ENCODE measurements around the gene PIK3R3. TPM values are rescaled to one million over a fixed set of nuclear protein-coding genes. Genes with fewer than 3 reads are reported as not detected.
"Not testable (repeated sequence)": the region's sequence is repeated elsewhere in the genome, so short reads cannot be mapped to it uniquely, and the experiment has no call there.

The PIK3R3 gene
- total and polyA plus RNA-seq, 4 experiments from 2014 or later = 0.23 to 0.32 (median 0.25) TPM; not detected in 1

- Histone ChIP-seq H3K27me3 (ENCODE audit: insufficient read depth, low read length) (no peaks in the 10 kb centered on the region), H3K36me3 (ENCODE audit: insufficient read depth, low read length) (no peaks in the 10 kb centered on the region), H3K27ac (ENCODE audit: low read depth, low read length) (no peak overlapping the region), H3K4me3 (ENCODE audit: low read length in 2 of 2) (no peak overlapping the region), H3K4me1 (ENCODE audit: insufficient read depth, low read length) (no peaks in the 10 kb centered on the region), H3K9me3 (ENCODE audit: control insufficient read depth in 1 of 2, low read length in 2 of 2) (no peaks in the 10 kb centered on the region)
- intact Hi-C loops (cut with micrococcal nuclease) = no loop called here
- peaks cover 0 to 12% (median 8%) of the 10 kb centered on the region in 8 donors for H3K9me3 Mint-ChIP-seq
- CTCF ChIA-PET (ENCODE audit: partially characterized antibody) = no interaction called here
- H3K4me1 Mint-ChIP-seq = peaks cover 0 to 3% (median under 1%) of the 10 kb centered on the region in 4 donors
- peaks cover 2 to 8% of the 10 kb centered on the region in 2 donors for H3K27me3 Mint-ChIP-seq
- H3K4me3 Mint-ChIP-seq = no peak overlapping the region
- no peaks in the 10 kb centered on the region for H3K36me3 Mint-ChIP-seq
- DNase-seq = no peak
- POLR2A ChIA-PET (ENCODE audit: partially characterized antibody) = no interaction called here
- H3K27ac Mint-ChIP-seq = peak overlapping the region in 1 of 7 donors; percentile 35
These were observed 34.3 kb downstream of the PIK3R3 start for GRCh38 chr1:46098027-46098712.

- H3K4me3 Mint-ChIP-seq = no peak overlapping the region
- Histone ChIP-seq H3K4me1 (ENCODE audit: insufficient read depth, low read length) (no peaks in the 10 kb centered on the region), H3K36me3 (ENCODE audit: insufficient read depth, low read length) (no peaks in the 10 kb centered on the region), H3K27ac (ENCODE audit: low read depth, low read length) (no peak overlapping the region), H3K27me3 (ENCODE audit: insufficient read depth, low read length) (no peaks in the 10 kb centered on the region), H3K4me3 (ENCODE audit: low read length in 2 of 2) (no peak overlapping the region), H3K9me3 (ENCODE audit: control insufficient read depth in 1 of 2, low read length in 2 of 2) (no peaks in the 10 kb centered on the region)
- intact Hi-C loops (cut with micrococcal nuclease) = no loop called here
- H3K4me1 Mint-ChIP-seq = peaks cover 0 to 3% (median under 1%) of the 10 kb centered on the region in 4 donors
- peaks cover 4 to 10% of the 10 kb centered on the region in 2 donors for H3K27me3 Mint-ChIP-seq
- H3K36me3 Mint-ChIP-seq = no peaks in the 10 kb centered on the region
- POLR2A ChIA-PET (ENCODE audit: partially characterized antibody) = no interaction called here
- no peak overlapping the region for H3K27ac Mint-ChIP-seq
- CTCF ChIA-PET (ENCODE audit: partially characterized antibody) = interaction anchor here (1.1 kb wide), 1 partner anchor 14 kb away, joined by 3 read pairs; no protein-coding TSS in a partner anchor
- H3K9me3 Mint-ChIP-seq = peaks cover 0 to 12% (median 8%) of the 10 kb centered on the region in 8 donors
- no peak for DNase-seq
These were observed 35.3 kb downstream of the PIK3R3 start for GRCh38 chr1:46097149-46097472.

GRCh38 chr1:46096269-46097148 lies 35.9 kb downstream of the PIK3R3 start:
- H3K4me3 ChIP-seq (ENCODE audit: low read length in 2 of 2) = no peak overlapping the region
- H3K27ac ChIP-seq (ENCODE audit: low read depth, low read length) = no peak overlapping the region
- no peak for DNase-seq
- POLR2A ChIA-PET (ENCODE audit: partially characterized antibody) = no interaction called here
- no peaks in the 10 kb centered on the region for H3K36me3 ChIP-seq (ENCODE audit: insufficient read depth, low read length)
- H3K9me3 ChIP-seq (ENCODE audit: control insufficient read depth in 1 of 2, low read length in 2 of 2) = no peaks in the 10 kb centered on the region
- Mint-ChIP-seq H3K4me1 (peaks cover 0 to 3% (median under 1%) of the 10 kb centered on the region in 4 donors), H3K36me3 (no peaks in the 10 kb centered on the region), H3K4me3 (no peak overlapping the region), H3K27ac (no peak overlapping the region), H3K27me3 (peaks cover 4 to 10% of the 10 kb centered on the region in 2 donors), H3K9me3 (peaks cover 0 to 12% (median 8%) of the 10 kb centered on the region in 8 donors)
- CTCF ChIA-PET (ENCODE audit: partially characterized antibody) = interaction anchor here (1.1 kb wide), 1 partner anchor 15 kb away, joined by 3 read pairs; no protein-coding TSS in a partner anchor
- H3K4me1 ChIP-seq (ENCODE audit: insufficient read depth, low read length) = no peaks in the 10 kb centered on the region
- intact Hi-C loops (cut with micrococcal nuclease) = no loop called here
- H3K27me3 ChIP-seq (ENCODE audit: insufficient read depth, low read length) = no peaks in the 10 kb centered on the region

- DNase-seq; H3K27me3 Mint-ChIP-seq; H3K4me3 Mint-ChIP-seq; H3K4me3 ChIP-seq (ENCODE audit: low read length in 2 of 2); H3K4me1 Mint-ChIP-seq; H3K9me3 ChIP-seq (ENCODE audit: control insufficient read depth in 1 of 2, low read length in 2 of 2); intact Hi-C loops (cut with micrococcal nuclease); CTCF ChIA-PET (ENCODE audit: partially characterized antibody); H3K27ac ChIP-seq (ENCODE audit: low read depth, low read length); POLR2A ChIA-PET (ENCODE audit: partially characterized antibody); H3K4me1 ChIP-seq (ENCODE audit: insufficient read depth, low read length); H3K27ac Mint-ChIP-seq; H3K27me3 ChIP-seq (ENCODE audit: insufficient read depth, low read length); H3K36me3 ChIP-seq (ENCODE audit: insufficient read depth, low read length); H3K36me3 Mint-ChIP-seq: not testable (repeated sequence)
- H3K9me3 Mint-ChIP-seq = peaks cover 0 to 12% (median 8%) of the 10 kb centered on the region in 8 donors
These were observed 37.3 kb downstream of the PIK3R3 start for GRCh38 chr1:46095110-46095509.

- Mint-ChIP-seq H3K27ac (no peak overlapping the region), H3K4me1 (peaks cover 0 to 3% (median under 1%) of the 10 kb centered on the region in 4 donors), H3K36me3 (no peaks in the 10 kb centered on the region), H3K4me3 (no peak overlapping the region), H3K27me3 (peaks cover 4 to 8% of the 10 kb centered on the region in 2 donors), H3K9me3 (peaks cover 0 to 11% (median 8%) of the 10 kb centered on the region in 8 donors)
- intact Hi-C loops (cut with micrococcal nuclease) = no loop called here
- no peaks in the 10 kb centered on the region for H3K36me3 ChIP-seq (ENCODE audit: insufficient read depth, low read length)
- CTCF ChIA-PET (ENCODE audit: partially characterized antibody) = no interaction called here
- POLR2A ChIA-PET (ENCODE audit: partially characterized antibody) = no interaction called here
- no peaks in the 10 kb centered on the region for H3K9me3 ChIP-seq (ENCODE audit: control insufficient read depth in 1 of 2, low read length in 2 of 2)
- H3K4me1 ChIP-seq (ENCODE audit: insufficient read depth, low read length) = no peaks in the 10 kb centered on the region
- H3K27ac ChIP-seq (ENCODE audit: low read depth, low read length) = no peak overlapping the region
- DNase-seq = no peak
- no peak overlapping the region for H3K4me3 ChIP-seq (ENCODE audit: low read length in 2 of 2)
- H3K27me3 ChIP-seq (ENCODE audit: insufficient read depth, low read length) = no peaks in the 10 kb centered on the region
These were observed 37.9 kb downstream of the PIK3R3 start for GRCh38 chr1:46094471-46095005.

GRCh38 chr1:46093832-46094231 lies 38.6 kb downstream of the PIK3R3 start:
- H3K4me3 ChIP-seq (ENCODE audit: low read length in 2 of 2); intact Hi-C loops (cut with micrococcal nuclease); H3K36me3 ChIP-seq (ENCODE audit: insufficient read depth, low read length); H3K27me3 ChIP-seq (ENCODE audit: insufficient read depth, low read length); H3K4me1 ChIP-seq (ENCODE audit: insufficient read depth, low read length); POLR2A ChIA-PET (ENCODE audit: partially characterized antibody); H3K4me1 Mint-ChIP-seq; H3K4me3 Mint-ChIP-seq; H3K9me3 Mint-ChIP-seq; H3K36me3 Mint-ChIP-seq; H3K27me3 Mint-ChIP-seq; DNase-seq; H3K27ac ChIP-seq (ENCODE audit: low read depth, low read length); H3K27ac Mint-ChIP-seq; H3K9me3 ChIP-seq (ENCODE audit: control insufficient read depth in 1 of 2, low read length in 2 of 2); CTCF ChIA-PET (ENCODE audit: partially characterized antibody): not testable (repeated sequence)

- ChIA-PET POLR2A (ENCODE audit: partially characterized antibody) (no interaction called here), CTCF (ENCODE audit: partially characterized antibody) (interaction anchor here (0.6 kb wide), 1 partner anchor 261 kb away, joined by 4 read pairs; no protein-coding TSS in a partner anchor)
- H3K9me3 ChIP-seq (ENCODE audit: control insufficient read depth in 1 of 2, low read length in 2 of 2) = no peaks in the 10 kb centered on the region
- Mint-ChIP-seq H3K27ac (no peak overlapping the region), H3K27me3 (peaks cover 3 to 4% of the 10 kb centered on the region in 2 donors), H3K9me3 (peaks cover 0 to 2% (median 0%) of the 10 kb centered on the region in 8 donors), H3K4me3 (no peak overlapping the region), H3K4me1 (no peaks in the 10 kb centered on the region), H3K36me3 (no peaks in the 10 kb centered on the region)
- no peak for DNase-seq
- H3K4me3 ChIP-seq (ENCODE audit: low read length in 2 of 2) = no peak overlapping the region
- H3K27ac ChIP-seq (ENCODE audit: low read depth, low read length) = no peak overlapping the region
- no peaks in the 10 kb centered on the region for H3K36me3 ChIP-seq (ENCODE audit: insufficient read depth, low read length)
- no peaks in the 10 kb centered on the region for H3K27me3 ChIP-seq (ENCODE audit: insufficient read depth, low read length)
- H3K4me1 ChIP-seq (ENCODE audit: insufficient read depth, low read length) = no peaks in the 10 kb centered on the region
- intact Hi-C loops (cut with micrococcal nuclease) = no loop called here
These were observed 44.5 kb downstream of the PIK3R3 start for GRCh38 chr1:46087891-46088290.

Measured in CD4-positive, alpha-beta memory T cell (primary cell).